SH-SY5Y (cell line): ENCODE data around the gene KRTAP9-7.
"Not testable (repeated sequence)": the region's sequence is repeated elsewhere in the genome, so short reads cannot be mapped to it uniquely, and the experiment has no call there.

Source experiments
- GATA2 ChIP-seq: IDR thresholded peaks from 2 replicates; pipeline ENCODE4 v1.6.1; 2011; ENCODE audit warnings: mild to moderate bottlenecking, low read depth, low read length
- GATA3 ChIP-seq: IDR thresholded peaks from 2 replicates; pipeline ENCODE4 v1.6.1; 2011; ENCODE audit warnings: low read depth, mild to moderate bottlenecking, low read length, moderate library complexity

GRCh38 chr17:41249637-41250240, 25.8 kb upstream of the KRTAP9-7 start, which contains the start of gene KRTAP9-4:
- not testable (repeated sequence) for TF ChIP-seq GATA2, GATA3
